GM04504 (cell line): Measurements from ENCODE around the gene INTS14.

Experiments used
- DNase-seq: peaks from one replicate; pipeline ENCODE4 v3.0.0-alpha.2; 2012; ENCODE audit warnings: low read depth

INTS14 gene

DNA sequence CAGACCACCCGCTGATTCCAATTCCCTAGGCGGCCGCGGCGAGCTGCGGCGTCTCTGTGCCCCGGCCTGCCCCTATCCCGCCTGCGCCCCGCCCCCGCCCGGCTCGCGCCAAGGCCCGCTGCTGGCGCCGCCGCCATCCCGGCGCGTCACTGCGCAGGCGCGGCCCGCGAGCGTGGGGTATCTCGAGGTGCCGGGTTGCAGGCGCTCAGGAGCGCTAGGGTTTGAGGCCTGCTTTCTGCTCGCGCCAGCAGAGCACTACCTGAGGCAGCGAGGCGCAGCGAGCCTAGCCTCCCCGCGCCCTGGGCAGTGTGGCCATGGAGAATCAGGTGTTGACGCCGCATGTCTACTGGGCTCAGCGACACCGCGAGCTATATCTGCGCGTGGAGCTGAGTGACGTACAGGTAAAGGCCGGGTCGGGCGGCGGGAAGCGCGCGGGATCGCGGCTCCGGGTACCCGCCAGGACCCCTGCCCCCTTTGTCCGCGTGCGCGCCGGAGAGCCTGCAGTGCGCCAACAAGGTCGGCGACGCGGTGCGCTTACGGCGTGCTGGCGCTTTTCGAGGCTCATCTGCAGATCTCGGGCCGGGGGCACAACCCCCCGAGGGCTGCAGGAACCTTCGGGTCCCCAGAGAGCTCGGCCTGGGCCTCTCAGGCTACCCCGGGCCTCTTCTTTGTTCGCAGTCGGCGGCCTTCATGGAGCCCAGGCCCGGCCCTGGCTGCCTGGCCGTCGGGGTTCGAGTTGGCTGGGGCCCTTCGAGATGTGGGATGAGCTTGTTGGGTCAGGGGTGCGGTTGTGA, 80.4 kb downstream of the INTS14 start, which contains the start of gene HACD3:
TSS of gene HACD3 (plus strand) at position 146 of the 794 bp plus-strand sequence. CDS start at position 315, 169 bp downstream.
- DNase-seq: no peak

GRCh38 chr15:65529762-65530317, 81.1 kb downstream of the INTS14 start:
- DNase-seq: no peak
